Testis (tissue), 3 donors: ENCODE data around the gene RAB17. TPM values are rescaled to one million over a fixed set of nuclear protein-coding genes. Genes with fewer than 3 reads are reported as not detected.

Source experiments
- DNase-seq: peaks from one replicate; pipeline ENCODE4 v3.0.0-alpha.2; 2019
- H3K27ac ChIP-seq, 2 donors: fragments of 200-600 bp; sonication (generic); one replicate each; pipeline ENCODE4 v1.5.1; 2019
- H3K27me3 ChIP-seq: fragments of 200-600 bp; sonication (generic); one replicate; pipeline ENCODE4 v1.5.1; 2019
- H3K36me3 ChIP-seq: fragments of 200-600 bp; sonication (generic); one replicate; pipeline ENCODE4 v1.5.1; 2017; ENCODE audit warnings: low read depth; ENCODE audit errors: missing control alignments
- H3K4me1 ChIP-seq: fragments of 200-600 bp; sonication (generic); one replicate; pipeline ENCODE4 v1.5.1; 2019
- H3K4me3 ChIP-seq, 2 donors: fragments of 200-600 bp; sonication (generic); one replicate each; pipeline ENCODE4 v1.5.1; 2017 to 2019
- H3K9me3 ChIP-seq: fragments of 200-600 bp; sonication (generic); one replicate; pipeline ENCODE4 v1.5.1; 2017
- POLR2A ChIP-seq: fragments of 450-650 bp; IDR thresholded peaks from one replicate; pipeline ENCODE4 v1.6.1; 2017; ENCODE audit warnings: antibody characterized with exemption, mild to moderate bottlenecking, moderate library complexity
- WGBS, 2 donors: methylation state at CpG; one replicate each; pipeline ENCODE4 v1.1.5; 2018; 5-methylcytosine and 5-hydroxymethylcytosine counted together
- intact Hi-C: fragments of 100-400 bp; cut with DNase I; formaldehyde crosslinking; loops from one replicate; pipeline ENCODE4 v1.15.1; 2023; ENCODE audit warnings: low total_unique reads
- polyA plus RNA-seq: library from polyadenylated mRNA; stranded (reverse); fragments of 350-450 nt; fragmentation: Illumina TruSeq; extraction: RNeasy Lipid Tissue Mini Kit (QIAGEN cat#74804); gene quantifications from one replicate; pipeline ENCODE4 v1.2.3, GENCODE V29; 2014; ENCODE audit warnings: low read depth, low replicate concordance; ENCODE audit not compliant: insufficient read depth
- total RNA-seq, 2 donors: library from RNA; depleted of rRNA; stranded (reverse); fragments of >200 nt; gene quantifications; one replicate each; pipeline ENCODE4 v1.2.3, GENCODE V29; 2016
- TF ChIP-seq, protein P1 (sequence below), 3 experiments: fragments of 450-650 bp in 2 of 3; fragments of 200-600 bp in 1 of 3; sonication (generic) in 1 of 3; IDR thresholded peaks; one replicate each; pipeline ENCODE4 v1.5.1; 2016 to 2019; ENCODE audit warnings: antibody characterized with exemption in 3 of 3, mild to moderate bottlenecking in 2 of 3, moderate library complexity in 1 of 3

The RAB17 gene
- total and polyA plus RNA-seq, 3 donors from 2014 or later = 3.2 to 6.3 (median 3.2) TPM

DNA sequence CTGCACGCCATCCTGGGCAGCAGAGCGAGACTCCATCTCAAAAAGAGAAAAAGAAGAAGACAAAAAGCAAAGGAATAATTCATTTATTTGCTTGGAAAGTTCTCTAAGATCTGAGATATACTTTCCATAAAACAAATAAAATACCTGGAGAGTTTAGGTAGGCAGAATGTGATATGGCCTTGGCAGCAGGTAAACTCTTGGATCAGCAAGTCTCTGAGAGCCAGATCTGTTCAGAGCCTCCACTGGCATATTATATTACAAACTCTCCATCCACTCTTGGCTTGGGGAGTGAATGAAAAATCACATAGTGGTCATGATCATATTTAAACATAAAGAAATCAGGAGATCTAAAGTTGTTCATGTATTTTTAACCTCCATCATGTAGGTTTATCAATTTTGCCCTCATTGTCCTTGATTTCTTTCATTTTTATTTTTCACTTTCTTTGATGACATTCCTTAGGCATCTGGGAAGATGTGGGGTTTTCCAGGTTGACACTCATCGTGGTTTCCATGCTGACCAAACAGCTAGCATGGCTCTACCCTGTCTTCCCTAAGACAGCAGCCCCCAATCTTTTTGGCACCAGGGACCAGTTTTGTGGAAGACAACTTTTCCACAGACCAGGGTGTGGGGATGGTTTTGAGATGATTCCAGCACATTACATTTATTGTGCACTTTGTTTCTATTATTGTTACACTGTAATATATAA is 47.0 kb upstream of the RAB17 start:
- Histone ChIP-seq H3K4me3 (no peak overlapping the region), H3K9me3 (no peaks in the 10 kb centered on the region), H3K27me3 (no peaks in the 10 kb centered on the region), H3K27ac (no peak overlapping the region), H3K36me3 (no peaks in the 10 kb centered on the region), H3K4me1 (no peaks in the 10 kb centered on the region)
- no peak for DNase-seq
- 77 to 95% methylated on average over 3 of the region's 3 CpGs for WGBS, 2 donors
- TF ChIP-seq, protein P1, sequence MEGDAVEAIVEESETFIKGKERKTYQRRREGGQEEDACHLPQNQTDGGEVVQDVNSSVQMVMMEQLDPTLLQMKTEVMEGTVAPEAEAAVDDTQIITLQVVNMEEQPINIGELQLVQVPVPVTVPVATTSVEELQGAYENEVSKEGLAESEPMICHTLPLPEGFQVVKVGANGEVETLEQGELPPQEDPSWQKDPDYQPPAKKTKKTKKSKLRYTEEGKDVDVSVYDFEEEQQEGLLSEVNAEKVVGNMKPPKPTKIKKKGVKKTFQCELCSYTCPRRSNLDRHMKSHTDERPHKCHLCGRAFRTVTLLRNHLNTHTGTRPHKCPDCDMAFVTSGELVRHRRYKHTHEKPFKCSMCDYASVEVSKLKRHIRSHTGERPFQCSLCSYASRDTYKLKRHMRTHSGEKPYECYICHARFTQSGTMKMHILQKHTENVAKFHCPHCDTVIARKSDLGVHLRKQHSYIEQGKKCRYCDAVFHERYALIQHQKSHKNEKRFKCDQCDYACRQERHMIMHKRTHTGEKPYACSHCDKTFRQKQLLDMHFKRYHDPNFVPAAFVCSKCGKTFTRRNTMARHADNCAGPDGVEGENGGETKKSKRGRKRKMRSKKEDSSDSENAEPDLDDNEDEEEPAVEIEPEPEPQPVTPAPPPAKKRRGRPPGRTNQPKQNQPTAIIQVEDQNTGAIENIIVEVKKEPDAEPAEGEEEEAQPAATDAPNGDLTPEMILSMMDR (IDR thresholded peaks at IDR 0.05) = no peak
- TF ChIP-seq POLR2A = no peak
- intact Hi-C loops = no loop called here

DNA sequence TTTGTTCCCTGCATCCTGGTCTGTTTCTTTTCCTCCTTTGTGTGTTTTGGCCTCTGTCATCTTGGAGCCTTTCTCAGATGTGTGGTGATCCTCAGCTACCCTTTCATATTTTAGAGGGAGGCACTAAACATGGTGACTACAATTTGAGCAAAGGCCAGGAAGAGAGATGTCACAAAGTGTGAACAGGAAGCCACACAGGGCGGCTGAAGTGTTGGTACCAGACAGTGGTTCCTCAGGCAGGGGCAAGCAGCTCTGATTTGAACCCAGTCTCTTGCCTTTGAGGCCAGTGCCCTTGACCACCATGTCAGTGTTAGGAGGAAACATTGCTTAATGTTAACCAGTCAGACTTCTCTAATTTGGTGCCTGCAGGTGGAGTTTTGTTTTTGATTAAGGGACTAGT is 46.0 kb upstream of the RAB17 start:
- H3K27me3 ChIP-seq = no peaks in the 10 kb centered on the region
- 79 to 93% methylated on average over 1 of the region's 1 CpG for WGBS, 2 donors
- no peak overlapping the region for H3K4me3 ChIP-seq
- H3K36me3 ChIP-seq = no peaks in the 10 kb centered on the region
- intact Hi-C loops = no loop called here
- no peak for DNase-seq
- no peaks in the 10 kb centered on the region for H3K9me3 ChIP-seq
- no peak overlapping the region for H3K27ac ChIP-seq
- TF ChIP-seq, protein P1 (IDR thresholded peaks at IDR 0.05) = no peak
- TF ChIP-seq POLR2A = no peak
- H3K4me1 ChIP-seq = no peaks in the 10 kb centered on the region

DNA sequence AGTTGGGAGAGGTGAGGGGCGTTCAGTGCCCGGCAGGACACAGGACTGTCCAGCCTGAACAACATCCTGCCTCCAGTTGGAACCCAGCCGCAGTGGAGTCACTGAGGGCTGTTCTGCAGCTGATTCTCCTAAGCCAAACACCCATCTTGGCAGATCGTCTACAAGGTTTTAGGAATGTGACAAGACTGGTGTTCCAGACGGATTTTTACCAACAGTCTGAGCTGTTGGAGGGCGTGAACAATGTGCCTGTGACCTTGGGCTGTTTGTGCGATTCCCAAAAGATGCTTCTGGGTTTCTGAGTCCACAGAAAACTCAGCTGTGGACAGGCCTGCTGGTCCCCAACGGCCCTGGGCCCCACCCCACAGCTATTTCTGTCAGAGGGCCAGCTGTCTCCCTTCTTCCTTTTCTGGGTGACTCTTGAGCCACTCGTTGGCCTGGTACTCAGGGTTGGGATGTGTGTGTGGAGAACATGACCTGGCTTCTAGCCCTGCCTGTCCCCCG is 42.6 kb upstream of the RAB17 start:
- no peak overlapping the region for H3K4me3 ChIP-seq
- no peaks in the 10 kb centered on the region for H3K27me3 ChIP-seq
- intact Hi-C loops = no loop called here
- WGBS, 2 donors = 48 to 61% methylated on average over 10 of the region's 10 CpGs
- TF ChIP-seq POLR2A = no peak
- TF ChIP-seq, protein P1 (IDR thresholded peaks at IDR 0.05) = no peak
- DNase-seq = no peak
- H3K9me3 ChIP-seq = no peaks in the 10 kb centered on the region
- H3K27ac ChIP-seq = no peak overlapping the region
- H3K36me3 ChIP-seq = no peaks in the 10 kb centered on the region
- peaks cover 4% of the 10 kb centered on the region for H3K4me1 ChIP-seq

DNA sequence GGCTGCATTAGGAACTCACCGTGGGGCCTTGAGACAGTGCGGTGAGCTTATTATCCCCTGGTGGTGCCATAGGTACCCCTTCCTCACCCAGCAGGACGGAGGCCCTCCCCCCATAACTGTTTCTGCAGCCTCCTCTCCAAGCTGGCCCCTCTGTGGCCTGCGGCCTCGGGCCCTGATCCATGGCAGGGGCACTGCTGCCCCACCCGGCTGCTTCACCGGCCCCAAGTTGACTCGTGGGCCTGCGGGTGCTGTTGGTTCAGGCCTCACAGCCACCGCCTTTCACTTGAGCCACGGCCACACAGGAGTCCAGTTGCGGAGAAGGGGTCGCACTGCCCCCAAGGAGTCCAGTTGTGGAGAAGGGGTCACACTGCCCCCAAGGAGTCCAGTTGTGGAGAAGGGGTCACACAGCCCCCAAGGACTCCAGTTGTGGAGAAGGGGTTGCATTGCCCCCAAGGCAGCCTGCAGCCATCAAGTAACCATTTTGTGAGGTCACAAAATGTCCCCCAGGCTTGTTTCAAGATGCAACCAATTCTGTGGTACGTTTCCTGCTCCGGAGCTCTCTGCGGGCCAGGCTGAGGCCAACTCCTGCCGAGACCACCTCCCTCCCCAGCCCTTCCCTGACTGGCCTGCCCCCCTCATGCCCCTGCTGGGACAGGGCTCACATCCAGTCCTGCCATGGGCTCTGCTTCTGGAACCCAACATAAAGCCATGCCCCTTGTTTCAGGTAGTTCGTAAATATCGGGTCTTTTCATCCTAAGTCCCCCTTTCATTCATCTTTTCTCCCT is 41.5 kb upstream of the RAB17 start:
- TF ChIP-seq POLR2A = no peak
- TF ChIP-seq, protein P1 (IDR thresholded peaks at IDR 0.05) = no peak
- no peak overlapping the region for H3K4me3 ChIP-seq
- DNase-seq = no peak
- no peaks in the 10 kb centered on the region for H3K36me3 ChIP-seq
- intact Hi-C loops = no loop called here
- no peak overlapping the region for H3K27ac ChIP-seq
- H3K4me1 ChIP-seq = peaks cover 5% of the 10 kb centered on the region
- H3K27me3 ChIP-seq = no peaks in the 10 kb centered on the region
- WGBS, 2 donors = 91 to 93% methylated on average over 7 to 19 of the region's 19 CpGs
- no peaks in the 10 kb centered on the region for H3K9me3 ChIP-seq
